Measurements from ENCODE around the gene RPS10.

RPS10 gene

DNA sequence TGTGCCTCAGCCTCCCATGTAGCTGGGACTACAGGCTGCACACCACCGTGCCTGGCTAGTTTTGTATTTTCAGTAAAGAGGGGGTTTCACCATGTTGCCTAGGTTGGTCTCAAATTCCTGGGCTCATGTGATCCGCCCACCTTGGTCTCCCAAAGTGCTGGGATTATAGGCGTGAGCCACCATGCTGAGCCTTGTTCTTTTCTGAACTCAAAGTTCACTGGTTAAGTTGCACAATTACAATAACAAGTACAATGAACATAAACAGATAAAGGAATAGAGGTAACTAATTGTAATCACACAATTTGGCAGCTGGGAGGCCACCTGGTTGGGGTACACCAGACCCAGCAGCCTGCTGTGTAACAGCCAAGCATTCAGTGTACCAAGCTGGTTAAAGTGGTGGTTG is 40.1 kb downstream of the RPS10 start:
- H3K27ac ChIP-seq (ENCODE audit: low read depth, low read length, poor library complexity, severe bottlenecking) = no peak overlapping the region
- no peak for TF ChIP-seq EZH2 (IDR thresholded peaks at IDR 0.05; ENCODE audit: borderline replicate concordance, low read length)
- TF ChIP-seq, protein P1, sequence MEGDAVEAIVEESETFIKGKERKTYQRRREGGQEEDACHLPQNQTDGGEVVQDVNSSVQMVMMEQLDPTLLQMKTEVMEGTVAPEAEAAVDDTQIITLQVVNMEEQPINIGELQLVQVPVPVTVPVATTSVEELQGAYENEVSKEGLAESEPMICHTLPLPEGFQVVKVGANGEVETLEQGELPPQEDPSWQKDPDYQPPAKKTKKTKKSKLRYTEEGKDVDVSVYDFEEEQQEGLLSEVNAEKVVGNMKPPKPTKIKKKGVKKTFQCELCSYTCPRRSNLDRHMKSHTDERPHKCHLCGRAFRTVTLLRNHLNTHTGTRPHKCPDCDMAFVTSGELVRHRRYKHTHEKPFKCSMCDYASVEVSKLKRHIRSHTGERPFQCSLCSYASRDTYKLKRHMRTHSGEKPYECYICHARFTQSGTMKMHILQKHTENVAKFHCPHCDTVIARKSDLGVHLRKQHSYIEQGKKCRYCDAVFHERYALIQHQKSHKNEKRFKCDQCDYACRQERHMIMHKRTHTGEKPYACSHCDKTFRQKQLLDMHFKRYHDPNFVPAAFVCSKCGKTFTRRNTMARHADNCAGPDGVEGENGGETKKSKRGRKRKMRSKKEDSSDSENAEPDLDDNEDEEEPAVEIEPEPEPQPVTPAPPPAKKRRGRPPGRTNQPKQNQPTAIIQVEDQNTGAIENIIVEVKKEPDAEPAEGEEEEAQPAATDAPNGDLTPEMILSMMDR (IDR thresholded peaks at IDR 0.05; ENCODE audit: low read length) = no peak

DNA sequence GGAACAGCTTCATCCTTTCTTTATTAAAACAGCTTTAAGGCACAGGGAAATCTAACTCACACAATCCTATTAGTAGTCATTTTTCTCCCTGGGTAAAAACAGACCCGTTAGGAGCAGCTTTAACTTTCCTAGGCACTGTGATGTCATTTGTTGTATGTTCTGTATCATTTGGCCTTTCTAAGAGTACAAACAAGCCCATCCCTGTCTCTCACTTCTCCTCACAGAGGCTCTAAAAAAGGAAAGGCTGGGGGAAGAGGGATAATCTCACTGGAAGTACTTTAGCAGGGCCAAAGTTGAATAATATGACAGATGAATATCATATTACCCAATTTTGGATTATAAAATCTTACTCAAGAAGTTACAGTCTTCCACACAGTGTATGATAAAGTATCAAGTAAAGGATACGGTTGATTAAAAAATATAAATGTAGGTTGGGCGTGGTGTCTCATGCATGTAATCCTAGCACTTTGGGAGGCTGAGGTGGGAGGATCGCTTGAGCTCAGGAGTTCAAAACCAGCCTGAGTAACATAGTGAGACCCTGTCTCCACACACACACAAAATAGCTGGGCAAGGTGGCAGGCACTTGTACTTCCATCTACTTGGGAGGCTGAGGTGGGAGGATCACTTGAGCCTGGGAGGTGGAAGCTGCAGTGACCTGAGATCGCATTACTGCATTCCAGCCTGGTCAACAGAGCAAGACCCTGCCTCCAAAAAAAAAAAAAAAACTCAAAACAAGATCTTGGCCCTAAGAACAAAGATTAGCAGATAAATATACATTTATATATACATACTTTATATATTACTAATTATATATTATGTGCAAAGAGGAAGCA is 41.3 kb downstream of the RPS10 start:
- no peak overlapping the region for H3K9ac ChIP-seq (ENCODE audit: low read length)
- H3K79me2 ChIP-seq (ENCODE audit: insufficient read depth, low read length) = peaks cover 97% of the 10 kb centered on the region
- H3K9me2 ChIP-seq (ENCODE audit: low read depth, low read length) = no peaks in the 10 kb centered on the region
- H3K4me1 ChIP-seq (ENCODE audit: insufficient read depth, low read length, severe bottlenecking) = peaks cover 34% of the 10 kb centered on the region
- H3K9me3 ChIP-seq (ENCODE audit: low read length) = no peaks in the 10 kb centered on the region
- H3F3A ChIP-seq (ENCODE audit: insufficient read depth, low read length) = no peaks in the 10 kb centered on the region
- H3K4me2 ChIP-seq (ENCODE audit: low read length) = no peak overlapping the region; the same call in 1 of the 2 replicates
- H3K36me3 ChIP-seq (ENCODE audit: insufficient read depth, low read length) = no peaks in the 10 kb centered on the region
- TF ChIP-seq, protein P1 (IDR thresholded peaks at IDR 0.05; ENCODE audit: low read length) = no peak
- TF ChIP-seq EZH2 (IDR thresholded peaks at IDR 0.05; ENCODE audit: borderline replicate concordance, low read length) = no peak
- H2AFZ ChIP-seq (ENCODE audit: low read length) = no peak overlapping the region
- no peak overlapping the region for H3K4me3 ChIP-seq (ENCODE audit: low read depth, low read length, poor library complexity, severe bottlenecking)
- H4K20me1 ChIP-seq (ENCODE audit: insufficient read depth, low read length) = no peaks in the 10 kb centered on the region
- peak overlapping the region; percentile 41 for H3K27ac ChIP-seq (ENCODE audit: low read depth, low read length, poor library complexity, severe bottlenecking)
- no peaks in the 10 kb centered on the region for H3K27me3 ChIP-seq (ENCODE audit: insufficient read depth, low read length)

More for the DNA sequence above, 40.1 kb downstream of the RPS10 start:
- Histone ChIP-seq H3K9me3 (ENCODE audit: low read length) (no peaks in the 10 kb centered on the region), H3K9ac (ENCODE audit: low read length) (no peak overlapping the region), H4K20me1 (ENCODE audit: insufficient read depth, low read length) (no peaks in the 10 kb centered on the region), H3K36me3 (ENCODE audit: insufficient read depth, low read length) (no peaks in the 10 kb centered on the region), H3K9me2 (ENCODE audit: low read depth, low read length) (no peaks in the 10 kb centered on the region), H3K27me3 (ENCODE audit: insufficient read depth, low read length) (no peaks in the 10 kb centered on the region), H3K79me2 (ENCODE audit: insufficient read depth, low read length) (peaks cover 100% of the 10 kb centered on the region), H3K4me2 (ENCODE audit: low read length) (no peak overlapping the region), H2AFZ (ENCODE audit: low read length) (no peak overlapping the region), H3F3A (ENCODE audit: insufficient read depth, low read length) (no peaks in the 10 kb centered on the region), H3K4me3 (ENCODE audit: low read depth, low read length, poor library complexity, severe bottlenecking) (no peak overlapping the region), H3K4me1 (ENCODE audit: insufficient read depth, low read length, severe bottlenecking) (peaks cover 39% of the 10 kb centered on the region)

DNA sequence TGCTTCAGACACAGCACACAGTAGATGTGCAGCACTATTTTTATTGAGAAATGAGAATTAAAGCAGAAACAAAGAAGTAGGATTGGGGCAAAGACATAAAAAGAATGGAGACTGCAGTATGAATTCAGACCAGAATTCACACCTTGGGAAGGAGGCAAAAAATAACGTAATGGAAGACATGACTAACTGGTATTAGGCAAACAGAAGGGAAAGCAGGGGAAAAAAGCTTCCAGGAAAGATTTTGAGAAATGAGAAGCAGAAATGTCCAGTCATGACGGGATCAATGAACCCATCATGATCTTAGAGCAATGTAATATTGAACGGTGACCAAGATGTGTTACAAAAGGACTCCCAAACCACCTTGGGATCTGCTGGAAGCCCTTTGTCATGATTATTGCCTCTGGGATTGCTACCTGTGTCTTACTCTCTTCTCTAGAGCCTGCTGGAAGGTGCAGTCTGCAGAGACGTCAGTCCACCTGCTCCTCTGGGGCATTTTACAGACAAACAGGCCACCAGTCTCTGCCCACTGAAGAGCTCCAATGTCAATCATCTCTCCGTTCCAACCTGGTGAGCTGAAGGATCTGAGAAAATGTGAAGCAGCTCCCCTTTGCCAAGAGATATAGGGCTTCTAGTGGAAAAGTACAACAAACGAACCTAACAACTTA is 42.1 kb downstream of the RPS10 start:
- H3K79me2 ChIP-seq (ENCODE audit: insufficient read depth, low read length) = peaks cover 97% of the 10 kb centered on the region
- H3K27ac ChIP-seq (ENCODE audit: low read depth, low read length, poor library complexity, severe bottlenecking) = peak overlapping the region; percentile 41
- H3K4me3 ChIP-seq (ENCODE audit: low read depth, low read length, poor library complexity, severe bottlenecking) = no peak overlapping the region
- no peaks in the 10 kb centered on the region for H3K9me2 ChIP-seq (ENCODE audit: low read depth, low read length)
- H3K27me3 ChIP-seq (ENCODE audit: insufficient read depth, low read length) = no peaks in the 10 kb centered on the region
- peaks cover 31% of the 10 kb centered on the region for H3K4me1 ChIP-seq (ENCODE audit: insufficient read depth, low read length, severe bottlenecking)
- no peaks in the 10 kb centered on the region for H3F3A ChIP-seq (ENCODE audit: insufficient read depth, low read length)
- no peak overlapping the region for H2AFZ ChIP-seq (ENCODE audit: low read length)
- no peak for TF ChIP-seq EZH2 (IDR thresholded peaks at IDR 0.05; ENCODE audit: borderline replicate concordance, low read length)
- TF ChIP-seq, protein P1 (IDR thresholded peaks at IDR 0.05; ENCODE audit: low read length) = no peak
- H3K9me3 ChIP-seq (ENCODE audit: low read length) = no peaks in the 10 kb centered on the region
- H3K4me2 ChIP-seq (ENCODE audit: low read length) = no peak overlapping the region; the same call in 1 of the 2 replicates
- no peaks in the 10 kb centered on the region for H4K20me1 ChIP-seq (ENCODE audit: insufficient read depth, low read length)
- H3K36me3 ChIP-seq (ENCODE audit: insufficient read depth, low read length) = no peaks in the 10 kb centered on the region
- H3K9ac ChIP-seq (ENCODE audit: low read length) = no peak overlapping the region
